ENCODE data around the gene ZBTB4.

ZBTB4 gene

DNA sequence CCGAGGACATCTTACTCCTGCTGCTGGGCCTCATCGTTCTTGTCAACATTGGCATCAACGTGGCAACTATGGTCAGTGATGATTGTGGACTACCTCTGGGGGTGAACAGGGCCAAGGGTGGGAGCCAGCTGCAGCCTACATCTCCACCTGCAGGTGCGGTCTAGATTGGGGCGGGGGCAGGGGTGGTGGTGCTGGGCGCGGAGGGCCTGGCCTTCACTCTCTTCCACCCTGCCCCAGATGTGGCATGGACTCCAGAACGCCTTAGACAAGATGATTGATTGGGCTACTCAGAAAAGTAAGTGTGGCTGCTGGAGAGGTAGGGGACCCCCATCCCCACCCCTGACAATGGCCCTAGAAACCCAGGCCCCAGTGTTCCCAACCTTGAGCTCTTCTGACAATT is 53.7 kb downstream of the ZBTB4 start:
- no peak overlapping the region for H3K9ac ChIP-seq
- H3K79me2 ChIP-seq (ENCODE audit: insufficient read depth, low read depth), result no peaks in the 10 kb centered on the region
- H3K4me2 ChIP-seq, result no peak overlapping the region
- H3K4me3 ChIP-seq (IDR thresholded peaks at IDR 0.05; ENCODE audit: insufficient read depth, low read depth, low read length), result no peak overlapping the region
- H3K36me3 ChIP-seq (ENCODE audit: insufficient read depth), result no peaks in the 10 kb centered on the region
- no peaks in the 10 kb centered on the region for H4K20me1 ChIP-seq (ENCODE audit: insufficient read depth)
- H3K27me3 ChIP-seq (ENCODE audit: insufficient read depth, low read depth), result no peaks in the 10 kb centered on the region
- H2AFZ ChIP-seq (ENCODE audit: low read depth), result no peak overlapping the region
- TF ChIP-seq, protein P1, sequence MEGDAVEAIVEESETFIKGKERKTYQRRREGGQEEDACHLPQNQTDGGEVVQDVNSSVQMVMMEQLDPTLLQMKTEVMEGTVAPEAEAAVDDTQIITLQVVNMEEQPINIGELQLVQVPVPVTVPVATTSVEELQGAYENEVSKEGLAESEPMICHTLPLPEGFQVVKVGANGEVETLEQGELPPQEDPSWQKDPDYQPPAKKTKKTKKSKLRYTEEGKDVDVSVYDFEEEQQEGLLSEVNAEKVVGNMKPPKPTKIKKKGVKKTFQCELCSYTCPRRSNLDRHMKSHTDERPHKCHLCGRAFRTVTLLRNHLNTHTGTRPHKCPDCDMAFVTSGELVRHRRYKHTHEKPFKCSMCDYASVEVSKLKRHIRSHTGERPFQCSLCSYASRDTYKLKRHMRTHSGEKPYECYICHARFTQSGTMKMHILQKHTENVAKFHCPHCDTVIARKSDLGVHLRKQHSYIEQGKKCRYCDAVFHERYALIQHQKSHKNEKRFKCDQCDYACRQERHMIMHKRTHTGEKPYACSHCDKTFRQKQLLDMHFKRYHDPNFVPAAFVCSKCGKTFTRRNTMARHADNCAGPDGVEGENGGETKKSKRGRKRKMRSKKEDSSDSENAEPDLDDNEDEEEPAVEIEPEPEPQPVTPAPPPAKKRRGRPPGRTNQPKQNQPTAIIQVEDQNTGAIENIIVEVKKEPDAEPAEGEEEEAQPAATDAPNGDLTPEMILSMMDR (conservative IDR thresholded peaks at IDR 0.05; ENCODE audit: low read depth, low read length), result no peak
- no peaks in the 10 kb centered on the region for H3K4me1 ChIP-seq (ENCODE audit: low read depth, poor library complexity, severe bottlenecking)
- no peak overlapping the region for H3K27ac ChIP-seq

- H3K4me3 ChIP-seq (IDR thresholded peaks at IDR 0.05; ENCODE audit: insufficient read depth, low read depth, low read length), result no peak within 1 kb of the TSS
- H4K20me1 ChIP-seq (ENCODE audit: insufficient read depth), result no peaks in the 10 kb centered on the region
- H3K4me1 ChIP-seq (ENCODE audit: low read depth, poor library complexity, severe bottlenecking), result no peaks in the 10 kb centered on the region
- H3K4me2 ChIP-seq, result no peak within 1 kb of the TSS
- TF ChIP-seq, protein P1 (conservative IDR thresholded peaks at IDR 0.05; ENCODE audit: low read depth, low read length), result no peak
- no peaks in the 10 kb centered on the region for H3K79me2 ChIP-seq (ENCODE audit: insufficient read depth, low read depth)
- H3K36me3 ChIP-seq (ENCODE audit: insufficient read depth), result no peaks in the 10 kb centered on the region
- H2AFZ ChIP-seq (ENCODE audit: low read depth), result no peak within 1 kb of the TSS
- no peak within 1 kb of the TSS for H3K9ac ChIP-seq
- no peaks in the 10 kb centered on the region for H3K27me3 ChIP-seq (ENCODE audit: insufficient read depth, low read depth)
- no peak within 1 kb of the TSS for H3K27ac ChIP-seq
These were observed 54.1 kb downstream of the ZBTB4 start, which contains the start of gene SPEM2 for GRCh38 chr17:7425316-7425715. SPEM2 (plus strand) TSS chr17:7425616; CDS start chr17:7425689, 73 bp downstream.

DNA sequence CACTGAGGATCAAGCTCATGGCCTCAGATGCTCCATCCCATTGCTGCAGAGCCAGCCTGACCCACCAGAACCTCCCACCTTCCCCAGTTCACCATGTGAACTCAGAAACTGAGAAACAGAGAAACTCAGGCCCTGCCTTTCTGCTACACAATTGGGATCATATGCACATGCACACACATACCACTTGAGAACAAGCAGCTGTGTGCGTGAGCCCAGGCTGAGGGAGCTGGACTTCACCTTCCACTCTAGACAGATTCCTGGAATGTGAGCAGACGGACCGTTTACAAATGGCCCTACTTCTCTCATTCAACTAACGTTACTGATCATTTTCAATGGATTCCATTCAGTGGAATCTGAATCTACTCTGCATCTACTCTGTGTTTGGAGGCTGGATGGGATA is 55.8 kb downstream of the ZBTB4 start:
- TF ChIP-seq, protein P1 (conservative IDR thresholded peaks at IDR 0.05; ENCODE audit: low read depth, low read length), result no peak
- no peak overlapping the region for H3K9ac ChIP-seq
- H3K4me2 ChIP-seq, result no peak overlapping the region
- H4K20me1 ChIP-seq (ENCODE audit: insufficient read depth), result no peaks in the 10 kb centered on the region
- no peak overlapping the region for H3K27ac ChIP-seq
- H3K27me3 ChIP-seq (ENCODE audit: insufficient read depth, low read depth), result no peaks in the 10 kb centered on the region
- H3K4me1 ChIP-seq (ENCODE audit: low read depth, poor library complexity, severe bottlenecking), result no peaks in the 10 kb centered on the region
- H3K4me3 ChIP-seq (IDR thresholded peaks at IDR 0.05; ENCODE audit: insufficient read depth, low read depth, low read length), result no peak overlapping the region
- H3K79me2 ChIP-seq (ENCODE audit: insufficient read depth, low read depth), result no peaks in the 10 kb centered on the region
- H3K36me3 ChIP-seq (ENCODE audit: insufficient read depth), result no peaks in the 10 kb centered on the region
- H2AFZ ChIP-seq (ENCODE audit: low read depth), result no peak overlapping the region

- no peaks in the 10 kb centered on the region for H3K4me1 ChIP-seq (ENCODE audit: low read depth, poor library complexity, severe bottlenecking)
- no peak overlapping the region for H3K4me3 ChIP-seq (IDR thresholded peaks at IDR 0.05; ENCODE audit: insufficient read depth, low read depth, low read length)
- H3K4me2 ChIP-seq, result no peak overlapping the region
- H2AFZ ChIP-seq (ENCODE audit: low read depth), result no peak overlapping the region
- H3K79me2 ChIP-seq (ENCODE audit: insufficient read depth, low read depth), result no peaks in the 10 kb centered on the region
- H4K20me1 ChIP-seq (ENCODE audit: insufficient read depth), result no peaks in the 10 kb centered on the region
- H3K27ac ChIP-seq, result no peak overlapping the region
- H3K36me3 ChIP-seq (ENCODE audit: insufficient read depth), result no peaks in the 10 kb centered on the region
- H3K9ac ChIP-seq, result no peak overlapping the region
- TF ChIP-seq, protein P1 (conservative IDR thresholded peaks at IDR 0.05; ENCODE audit: low read depth, low read length), result no peak
- no peaks in the 10 kb centered on the region for H3K27me3 ChIP-seq (ENCODE audit: insufficient read depth, low read depth)
These were observed 58.2 kb downstream of the ZBTB4 start for GRCh38 chr17:7421186-7421585.

Measured in KMS-11 (cell line).